HL-60 (cell line): ENCODE data around the gene FAM53B.

Source experiments
- CTCF ChIP-seq: IDR thresholded peaks from one replicate; pipeline ENCODE4 v1.5.1; 2011; ENCODE audit warnings: low read length, control low read depth, inconsistent platforms; ENCODE audit not compliant: insufficient read depth
- GABPA ChIP-seq: IDR thresholded peaks from 2 replicates; pipeline ENCODE4 v1.6.1; 2012; ENCODE audit warnings: low read depth
- POLR2AphosphoS5 ChIP-seq: IDR thresholded peaks from 2 replicates; pipeline ENCODE4 v1.6.1; 2012; ENCODE audit warnings: low read depth

GRCh38 chr10:124572751-124573150, 171.4 kb downstream of the FAM53B start:
- TF ChIP-seq CTCF (no peak), POLR2AphosphoS5 (no peak), GABPA (no peak)
